Fibroblast of skin of left quadriceps (primary cell): ENCODE measurements around the gene ACSF2.
"Not testable (repeated sequence)": the region's sequence is repeated elsewhere in the genome, so short reads cannot be mapped to it uniquely, and the experiment has no call there.

Experiments used
- DNase-seq, 2 experiments: peaks; one replicate each; pipeline ENCODE4 v3.0.0-alpha.2; 2013; ENCODE audit warnings: low read depth in 2 of 2

The ACSF2 gene, protein sequence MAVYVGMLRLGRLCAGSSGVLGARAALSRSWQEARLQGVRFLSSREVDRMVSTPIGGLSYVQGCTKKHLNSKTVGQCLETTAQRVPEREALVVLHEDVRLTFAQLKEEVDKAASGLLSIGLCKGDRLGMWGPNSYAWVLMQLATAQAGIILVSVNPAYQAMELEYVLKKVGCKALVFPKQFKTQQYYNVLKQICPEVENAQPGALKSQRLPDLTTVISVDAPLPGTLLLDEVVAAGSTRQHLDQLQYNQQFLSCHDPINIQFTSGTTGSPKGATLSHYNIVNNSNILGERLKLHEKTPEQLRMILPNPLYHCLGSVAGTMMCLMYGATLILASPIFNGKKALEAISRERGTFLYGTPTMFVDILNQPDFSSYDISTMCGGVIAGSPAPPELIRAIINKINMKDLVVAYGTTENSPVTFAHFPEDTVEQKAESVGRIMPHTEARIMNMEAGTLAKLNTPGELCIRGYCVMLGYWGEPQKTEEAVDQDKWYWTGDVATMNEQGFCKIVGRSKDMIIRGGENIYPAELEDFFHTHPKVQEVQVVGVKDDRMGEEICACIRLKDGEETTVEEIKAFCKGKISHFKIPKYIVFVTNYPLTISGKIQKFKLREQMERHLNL

GRCh38 chr17:50425682-50426471 lies at the start of gene ACSF2:
TSS of gene ACSF2 (plus strand) at chr17:50426218. CDS start at chr17:50426262, 44 bp downstream.
- DNase-seq: peak in 1 of 2 experiments; percentile 20

- no peak for DNase-seq
These were observed 46.5 kb upstream of the ACSF2 start for GRCh38 chr17:50379351-50380132.

- DNase-seq: no peak
These were observed 45.4 kb upstream of the ACSF2 start for GRCh38 chr17:50380369-50381259.

DNA sequence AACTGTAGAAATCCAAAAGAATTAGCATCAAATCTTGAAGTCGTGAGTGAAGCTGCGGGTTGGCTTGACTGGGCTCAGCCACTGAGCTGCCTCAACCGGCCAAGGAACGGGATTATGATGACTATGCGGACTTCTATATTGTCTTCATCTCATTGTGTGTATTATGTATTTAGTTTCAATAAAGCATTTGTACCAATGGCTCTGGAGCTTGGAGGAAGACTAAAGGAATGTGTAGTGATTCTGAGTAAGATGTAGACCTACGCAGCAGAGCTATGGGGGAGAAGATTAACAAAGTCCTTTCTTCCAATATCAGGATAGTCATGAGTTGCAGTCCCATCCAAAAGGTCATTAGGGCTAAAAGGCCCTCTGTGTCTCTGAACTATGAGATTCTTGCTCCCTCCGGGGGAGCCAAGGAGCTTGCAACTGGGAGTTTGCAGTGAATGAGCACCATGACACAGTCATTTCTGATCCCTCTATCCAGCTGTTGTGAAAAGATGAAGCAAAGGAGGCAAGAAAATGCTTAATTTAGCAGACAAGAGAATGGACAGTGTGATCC lies 44.7 kb upstream of the ACSF2 start:
- DNase-seq: no peak

GRCh38 chr17:50381920-50382319 lies 44.1 kb upstream of the ACSF2 start:
- no peak for DNase-seq

GRCh38 chr17:50382931-50383330 lies 43.1 kb upstream of the ACSF2 start:
- DNase-seq: no peak

- no peak for DNase-seq
These were observed 39.5 kb upstream of the ACSF2 start for GRCh38 chr17:50386510-50386909.

- DNase-seq: no peak
These were observed 37.3 kb upstream of the ACSF2 start for GRCh38 chr17:50388728-50389127.

DNA sequence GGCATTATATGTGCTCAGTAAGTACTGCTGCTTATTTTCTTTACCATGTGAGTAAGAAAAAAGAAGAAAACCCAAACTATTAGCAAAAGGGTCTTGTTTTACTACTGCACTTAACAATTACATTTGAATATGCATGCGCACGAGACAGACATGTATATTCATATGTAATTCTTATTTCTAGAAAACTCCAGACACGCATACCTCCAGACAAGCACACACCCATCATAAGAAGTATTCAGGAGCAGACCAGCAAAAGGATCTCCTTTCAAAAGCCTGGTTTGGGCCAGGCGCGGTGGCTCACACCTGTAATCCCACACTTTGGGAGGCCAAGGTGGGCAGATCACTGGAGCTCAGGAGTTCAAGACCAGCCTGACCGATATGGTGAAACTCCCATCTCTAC lies 36.5 kb upstream of the ACSF2 start:
- DNase-seq: no peak

DNA sequence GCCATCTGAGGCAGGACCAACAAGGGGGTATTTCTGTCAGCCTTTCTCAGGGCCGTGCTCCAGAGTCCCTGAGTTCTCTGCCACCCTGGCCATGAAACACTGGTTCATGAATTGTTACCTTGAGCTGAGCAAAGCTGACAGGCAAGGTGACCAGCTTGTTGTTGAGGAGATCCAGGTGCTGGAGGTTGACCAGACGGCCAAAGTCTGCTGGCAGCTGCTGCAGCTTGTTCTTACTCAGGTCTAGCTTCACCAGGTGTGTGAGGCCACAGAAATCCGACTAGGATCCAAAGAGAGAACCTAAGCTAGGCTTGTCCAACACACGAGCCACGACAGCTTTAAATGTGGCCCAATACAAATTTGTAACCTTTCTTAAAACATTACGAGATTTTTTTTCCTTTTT lies 33.4 kb upstream of the ACSF2 start:
- DNase-seq: no peak

- DNase-seq: no peak
These were observed 32.3 kb upstream of the ACSF2 start for GRCh38 chr17:50393700-50394099.

DNA sequence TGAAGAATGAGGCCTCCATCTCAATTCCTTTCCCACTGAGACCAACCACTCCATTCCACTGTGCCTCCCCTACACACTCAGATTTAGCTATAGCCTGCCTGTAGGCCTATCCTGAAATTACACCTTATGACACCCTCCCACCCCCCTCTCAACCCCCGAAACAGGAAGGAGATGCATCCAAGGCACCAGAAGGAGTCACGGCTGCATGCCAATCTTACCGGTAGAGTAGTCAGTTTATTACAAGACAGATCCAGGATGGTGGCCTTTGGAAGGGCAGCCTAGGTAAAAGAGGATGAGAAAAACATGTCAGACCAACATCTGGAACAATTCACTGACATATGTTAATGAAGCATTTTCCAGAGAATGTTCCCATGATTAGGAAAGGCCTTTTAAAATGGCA lies 31.3 kb upstream of the ACSF2 start:
- no peak for DNase-seq

GRCh38 chr17:50396261-50397110 lies 29.5 kb upstream of the ACSF2 start:
- DNase-seq: peak in 1 of 2 experiments; percentile 13

DNA sequence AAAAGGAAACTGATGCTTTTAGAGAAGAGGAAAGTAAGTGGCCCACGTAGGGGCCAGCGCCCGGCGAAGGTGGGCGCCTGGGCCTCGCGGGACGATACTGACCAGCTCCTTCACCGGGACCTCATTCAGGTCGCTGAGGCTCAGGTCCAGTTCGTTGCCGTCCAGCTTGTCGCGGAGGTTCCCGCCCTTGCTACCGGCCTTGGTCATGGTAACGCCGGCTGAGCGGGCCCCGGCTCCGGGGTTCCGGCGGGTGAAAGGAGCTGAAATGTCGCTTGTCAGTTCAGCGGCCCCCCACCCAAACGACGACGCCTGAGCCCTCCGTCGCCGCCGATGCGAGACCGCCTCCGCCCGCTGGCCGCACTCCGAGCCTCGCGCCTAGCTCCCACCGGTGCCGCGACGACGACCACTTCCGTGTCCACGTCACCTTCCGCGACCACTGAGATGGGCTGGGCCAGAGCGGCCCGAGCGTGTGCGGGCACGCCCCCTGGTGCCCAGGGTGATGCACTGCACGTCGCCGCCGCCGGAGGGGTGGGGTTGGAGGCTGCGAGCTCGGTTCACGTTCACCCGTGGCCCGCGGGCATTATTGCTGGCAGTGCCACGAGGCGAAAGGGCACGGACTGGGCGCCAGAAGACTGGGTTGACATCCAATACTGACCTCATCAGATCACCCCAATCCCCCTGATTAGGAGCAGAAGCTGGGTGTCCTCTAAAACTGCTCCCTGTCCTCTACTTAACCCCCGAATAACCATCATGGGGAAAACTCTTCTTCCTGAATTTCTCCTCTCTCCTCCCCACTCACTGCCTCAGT lies 28.7 kb upstream of the ACSF2 start, which contains the start of gene LRRC59:
LRRC59 (minus strand) TSS at position 413 of the 808 bp plus-strand sequence; CDS start at position 207, 206 bp downstream.
- peak; percentile 57 to 60 for DNase-seq

DNA sequence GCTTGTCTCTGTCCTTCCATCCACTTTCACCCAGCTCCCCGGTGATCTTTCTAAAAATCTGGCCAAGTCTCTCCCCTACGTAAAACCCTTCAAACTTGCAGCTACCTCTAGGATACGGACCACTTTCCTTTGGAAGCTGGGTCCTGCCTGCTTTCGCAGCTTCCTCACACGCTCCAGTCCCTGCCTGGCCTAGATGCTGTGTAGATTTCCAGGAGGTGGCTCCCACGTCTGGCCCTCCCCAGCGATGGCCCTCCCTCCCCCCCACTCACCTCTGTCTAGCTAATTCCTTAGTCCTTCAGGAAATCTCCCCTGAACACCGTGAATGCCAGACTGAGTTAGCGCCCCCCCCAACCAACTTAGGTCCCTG lies 28.1 kb upstream of the ACSF2 start:
- no peak for DNase-seq

DNA sequence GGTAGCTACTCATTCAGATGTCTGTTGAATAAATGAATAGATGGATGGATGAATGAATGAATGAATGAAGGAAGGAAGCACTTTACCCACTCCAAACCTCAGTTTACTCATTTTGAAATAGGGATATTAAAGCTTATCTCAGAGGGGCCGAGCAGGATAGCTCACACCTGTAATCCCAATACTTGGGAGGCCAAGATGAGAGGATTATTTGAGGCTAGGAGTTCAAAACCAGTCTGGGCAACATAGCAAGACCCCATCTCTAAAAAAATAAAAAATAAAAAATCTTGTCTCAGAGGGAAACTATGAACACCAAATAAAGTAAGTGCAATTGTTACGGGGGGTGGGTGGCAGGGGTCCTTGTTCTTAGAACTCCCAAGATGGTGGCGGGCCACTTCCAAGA lies 27.3 kb upstream of the ACSF2 start:
- DNase-seq: not testable (repeated sequence)

DNA sequence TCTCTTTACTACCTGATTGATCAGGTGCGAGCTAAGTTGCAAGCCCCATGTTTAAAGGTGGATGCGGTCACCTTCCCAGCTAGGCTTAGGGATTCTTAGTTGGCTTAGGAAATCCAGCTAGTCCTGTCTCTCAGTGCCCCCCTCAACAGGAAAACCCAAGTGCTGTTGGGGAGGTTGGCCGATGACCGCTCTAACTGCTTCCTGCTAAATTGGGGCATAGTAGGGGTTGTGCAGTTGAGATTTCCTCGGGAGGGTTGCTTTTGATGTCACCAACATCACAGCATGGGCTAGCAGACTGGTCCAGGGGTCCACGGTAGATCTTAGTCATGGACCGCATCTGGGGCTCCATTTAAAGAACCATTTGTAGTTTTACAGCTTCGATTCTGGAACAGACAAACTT lies 26.4 kb upstream of the ACSF2 start:
- not testable (repeated sequence) for DNase-seq

GRCh38 chr17:50405351-50405750 lies 20.7 kb upstream of the ACSF2 start:
- not testable (repeated sequence) for DNase-seq
